ENCODE data around the gene LMF2.

The LMF2 gene

DNA sequence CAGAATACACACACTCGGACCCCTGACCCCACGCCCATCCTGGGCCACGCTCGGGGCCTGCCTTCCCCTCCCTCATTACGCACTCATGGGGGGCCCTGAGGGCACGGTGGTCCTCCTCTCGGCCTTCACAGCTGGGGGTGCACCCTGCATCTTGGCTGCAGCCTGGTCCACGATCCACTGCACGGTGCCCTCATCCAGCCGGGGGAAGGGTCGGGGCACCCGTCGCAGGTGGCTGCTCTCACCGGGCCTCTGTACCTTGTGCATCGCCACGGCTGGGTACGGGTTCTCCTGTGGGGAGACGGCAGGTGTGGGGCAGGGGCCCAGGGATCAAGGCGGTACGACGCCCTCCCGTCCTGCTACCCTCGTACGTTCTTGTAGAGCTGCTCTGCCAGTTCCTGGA, 43.1 kb downstream of the LMF2 start:
- DNase-seq (ENCODE audit: low read depth), result no peak

DNA sequence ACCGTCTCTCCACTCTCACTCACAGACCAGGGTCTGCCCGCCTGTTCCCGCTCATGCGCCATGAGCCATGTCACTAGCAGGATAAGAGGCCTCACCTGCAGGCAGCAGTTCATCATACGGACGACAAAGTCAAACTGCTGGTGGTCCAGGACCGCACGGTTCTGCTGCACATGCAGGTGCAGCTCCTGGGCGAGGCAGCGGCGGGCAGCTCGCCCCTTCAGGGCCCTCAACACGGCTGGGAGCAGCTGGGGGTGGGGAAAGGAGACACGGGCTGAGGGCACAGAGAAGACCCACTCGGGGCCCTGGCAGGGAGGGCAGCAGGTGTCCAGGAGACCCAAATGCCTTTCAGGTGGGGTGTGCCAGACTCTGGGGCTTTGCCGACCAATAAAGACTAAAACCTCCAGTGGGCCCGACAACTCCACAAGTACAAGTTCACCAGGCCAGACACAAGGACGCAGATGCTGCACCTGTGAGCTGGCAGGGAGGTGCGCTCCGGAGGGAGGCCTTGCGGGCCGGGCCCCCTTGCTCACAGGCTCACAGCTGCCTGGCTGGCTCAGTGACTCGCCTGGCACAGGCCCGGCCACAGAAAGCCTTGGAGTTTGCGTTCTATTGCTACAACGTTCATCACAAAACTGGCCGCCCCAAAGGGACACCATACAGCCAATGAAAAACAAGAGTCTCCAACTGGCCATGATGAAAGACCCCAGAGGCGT, 44.2 kb downstream of the LMF2 start:
- no peak for DNase-seq (ENCODE audit: low read depth)

DNA sequence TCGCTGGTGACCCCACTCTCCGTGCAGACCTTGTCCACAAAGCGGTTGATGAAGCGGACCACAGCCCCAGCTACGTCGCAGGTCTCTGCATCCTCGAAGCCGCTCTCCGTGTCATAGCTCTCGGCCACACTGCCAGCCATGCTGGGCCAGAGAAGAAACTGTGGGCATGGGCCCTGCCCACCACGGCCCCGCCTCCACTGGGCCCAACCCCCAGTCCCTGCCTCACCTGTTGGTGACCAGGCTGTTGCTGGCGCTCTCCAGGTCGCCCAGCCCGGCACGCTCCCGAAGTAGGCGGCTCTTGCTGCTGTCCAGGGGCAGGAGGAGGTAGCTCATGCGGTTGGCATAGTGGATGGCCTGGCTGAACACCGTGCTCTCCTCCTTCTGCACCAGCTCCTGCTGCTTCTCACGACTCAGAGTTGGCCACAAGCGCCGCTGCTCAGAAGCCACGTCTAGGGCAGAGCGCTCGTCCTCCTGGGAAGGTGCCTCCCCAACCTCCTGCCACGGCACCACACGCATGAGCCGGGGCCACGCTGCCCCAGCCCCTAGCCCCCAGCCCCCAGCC, 45.4 kb downstream of the LMF2 start:
- DNase-seq (ENCODE audit: low read depth), result no peak

DNA sequence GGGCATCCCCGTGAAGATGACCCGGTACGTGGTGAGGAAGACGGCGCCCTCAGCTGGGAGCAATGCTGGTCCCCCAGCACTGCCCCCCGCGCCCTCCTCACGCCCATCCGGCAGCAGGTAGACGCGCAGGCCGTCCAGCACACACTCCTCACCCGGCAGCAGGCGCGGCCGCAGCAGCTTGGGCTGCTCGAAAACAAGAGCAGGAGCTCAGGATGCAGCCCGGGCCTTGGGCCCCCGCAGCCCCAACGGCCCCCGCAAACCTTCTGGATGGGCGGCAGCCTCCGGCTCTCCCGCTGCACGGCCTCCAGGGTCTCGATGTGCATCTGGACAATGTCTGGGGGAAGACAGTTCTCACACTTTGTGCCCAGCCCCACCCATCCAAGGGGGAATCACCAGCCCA, 46.0 kb downstream of the LMF2 start:
- no peak for DNase-seq (ENCODE audit: low read depth)

DNA sequence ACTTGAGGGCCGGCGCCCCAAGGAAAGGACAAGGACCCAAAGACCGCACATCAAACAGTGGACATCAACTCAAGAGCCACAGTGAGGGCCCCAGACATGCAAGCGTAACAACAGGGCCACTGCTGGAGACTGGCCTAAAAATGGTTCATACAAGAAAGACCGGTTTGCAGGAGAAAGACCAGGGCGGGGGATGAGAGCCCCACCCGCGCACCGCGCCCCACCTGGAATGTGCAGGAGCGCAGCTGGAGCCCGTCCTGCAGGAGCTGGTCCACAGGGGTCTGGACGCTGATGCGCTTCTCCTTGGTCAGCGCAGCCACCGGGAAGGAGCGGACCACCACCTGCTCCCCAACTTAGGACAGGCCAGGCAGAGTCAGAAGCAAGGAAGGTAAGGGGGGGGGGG, 46.6 kb downstream of the LMF2 start:
- no peak for DNase-seq (ENCODE audit: low read depth)

DNA sequence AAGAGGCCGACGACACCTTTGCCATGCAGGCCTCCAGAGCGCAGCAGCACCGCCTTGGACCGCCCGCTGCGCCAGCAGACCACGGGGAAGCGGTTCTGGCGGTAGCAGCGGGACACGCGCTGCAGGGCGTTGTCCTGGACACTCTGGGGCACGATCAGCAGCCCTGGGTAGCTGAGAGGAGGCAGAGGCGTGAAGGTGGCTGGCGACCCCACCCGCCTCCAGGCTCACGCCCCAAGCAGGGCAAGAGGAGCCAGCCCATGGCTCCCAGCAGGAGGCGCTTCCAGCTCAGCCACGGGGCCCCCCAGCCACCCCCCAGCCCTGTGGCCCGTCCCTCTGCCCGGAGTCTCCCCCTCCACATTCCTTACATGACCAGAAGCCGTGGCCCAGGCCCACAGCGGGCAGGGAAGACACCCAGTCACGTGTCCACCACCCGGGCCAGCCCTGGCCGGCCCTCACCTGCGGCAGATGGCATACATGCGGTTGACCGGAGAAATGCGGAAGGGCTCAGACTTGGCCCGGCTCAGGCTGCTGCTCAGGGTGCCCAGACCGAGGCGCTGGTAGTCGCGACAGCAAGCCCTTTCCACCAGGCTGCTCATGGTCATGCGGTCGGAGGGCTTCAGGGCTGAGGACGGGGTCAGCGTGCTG, 47.9 kb downstream of the LMF2 start:
- no peak for DNase-seq (ENCODE audit: low read depth)

DNA sequence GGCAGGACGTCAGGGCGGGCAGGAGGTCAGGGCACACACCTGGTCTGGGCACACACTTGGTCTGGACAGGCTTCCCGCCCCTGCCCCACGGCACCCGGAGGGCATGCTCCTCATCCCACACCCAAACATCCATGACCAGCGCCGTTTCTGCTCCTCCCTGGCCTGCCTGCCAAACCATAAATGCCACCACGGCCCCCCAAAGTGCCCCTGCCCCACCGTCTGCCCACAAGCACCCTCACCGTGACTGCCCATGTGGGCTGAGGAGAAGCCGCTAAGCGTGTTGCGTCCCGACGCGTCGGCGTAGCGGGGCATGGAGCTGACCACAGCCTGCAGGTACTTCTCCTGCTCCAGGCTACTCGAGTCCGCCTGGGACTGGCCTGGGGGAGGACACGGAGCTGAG, 48.5 kb downstream of the LMF2 start:
- DNase-seq (ENCODE audit: low read depth), result no peak

DNA sequence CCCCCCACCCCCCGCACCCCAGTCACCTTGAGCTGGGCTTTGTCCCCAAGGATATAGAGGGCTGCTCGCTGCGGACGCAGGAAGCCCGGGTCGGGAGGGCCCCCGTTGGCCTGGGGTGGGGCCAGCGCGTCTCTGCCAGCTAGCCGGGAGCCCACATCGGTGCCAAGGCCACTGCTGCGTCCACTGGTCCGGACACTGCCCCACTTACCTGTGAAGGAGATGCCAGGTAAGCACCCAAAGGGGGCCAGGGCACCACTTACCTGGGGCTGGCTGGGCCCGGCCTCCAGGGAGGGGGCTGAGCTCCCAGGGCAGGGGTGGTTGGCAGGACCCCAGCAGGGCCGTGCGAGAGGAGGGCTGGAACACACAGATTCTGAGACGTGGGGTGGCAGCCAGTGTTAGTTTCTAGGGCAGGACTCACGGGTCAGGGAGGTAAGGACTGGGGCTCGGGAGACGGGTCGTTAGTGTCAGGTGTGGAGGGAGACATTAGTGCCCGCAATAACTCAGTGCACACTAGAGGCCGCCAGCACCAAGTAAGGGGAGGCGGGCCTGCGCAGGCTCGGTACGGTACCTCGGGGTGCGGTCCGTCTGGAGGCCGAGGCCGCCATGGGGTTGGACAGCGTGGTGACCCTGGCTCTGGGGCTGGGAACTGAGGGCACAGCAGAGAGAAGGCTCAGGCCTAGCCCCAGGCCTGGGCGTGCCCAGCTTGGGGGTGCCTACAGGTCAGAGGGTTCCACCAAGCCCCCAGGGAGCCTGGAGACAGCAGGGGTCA, 50.9 kb downstream of the LMF2 start:
- DNase-seq (ENCODE audit: low read depth), result no peak

DNA sequence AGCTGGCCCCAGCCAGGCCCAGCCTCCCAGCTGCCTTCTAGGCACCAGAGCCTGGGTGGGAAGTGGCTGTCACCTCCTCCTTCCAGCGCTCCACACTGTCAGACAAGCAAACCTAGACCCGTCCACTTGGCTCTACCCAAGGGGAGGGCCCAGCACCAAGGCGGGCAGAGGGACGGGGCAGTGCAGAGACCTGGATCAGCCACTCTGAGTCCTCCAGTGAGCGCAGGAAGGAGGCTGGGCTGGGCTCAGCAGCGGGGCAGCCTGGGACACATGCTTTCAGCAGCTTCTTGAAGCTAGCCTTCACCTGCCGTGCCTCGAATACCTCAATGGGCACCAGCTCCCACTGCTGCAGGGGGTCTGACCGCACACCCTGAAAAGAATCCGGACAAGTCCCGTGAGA, 51.5 kb downstream of the LMF2 start:
- no peak for DNase-seq (ENCODE audit: low read depth)

DNA sequence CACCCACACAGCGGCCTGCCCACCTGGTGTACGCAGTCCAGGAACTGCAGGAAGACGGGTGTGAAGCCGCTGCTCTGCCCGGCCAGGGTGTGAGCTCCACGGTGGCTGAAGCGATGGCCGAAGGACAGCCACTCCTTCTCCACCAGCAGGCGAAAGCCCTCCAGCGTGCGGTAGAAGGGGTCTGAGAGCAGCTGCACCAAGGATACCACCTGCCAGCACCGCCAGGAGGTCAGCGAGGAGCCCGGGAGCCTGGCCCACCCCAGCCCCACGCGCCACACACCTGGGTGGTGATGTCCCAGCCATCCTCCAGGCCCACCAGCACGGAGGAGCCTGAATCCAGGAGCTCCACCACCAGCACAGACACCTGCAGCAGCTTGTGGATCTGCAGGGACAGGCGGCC, 52.3 kb downstream of the LMF2 start:
- no peak for DNase-seq (ENCODE audit: low read depth)

DNA sequence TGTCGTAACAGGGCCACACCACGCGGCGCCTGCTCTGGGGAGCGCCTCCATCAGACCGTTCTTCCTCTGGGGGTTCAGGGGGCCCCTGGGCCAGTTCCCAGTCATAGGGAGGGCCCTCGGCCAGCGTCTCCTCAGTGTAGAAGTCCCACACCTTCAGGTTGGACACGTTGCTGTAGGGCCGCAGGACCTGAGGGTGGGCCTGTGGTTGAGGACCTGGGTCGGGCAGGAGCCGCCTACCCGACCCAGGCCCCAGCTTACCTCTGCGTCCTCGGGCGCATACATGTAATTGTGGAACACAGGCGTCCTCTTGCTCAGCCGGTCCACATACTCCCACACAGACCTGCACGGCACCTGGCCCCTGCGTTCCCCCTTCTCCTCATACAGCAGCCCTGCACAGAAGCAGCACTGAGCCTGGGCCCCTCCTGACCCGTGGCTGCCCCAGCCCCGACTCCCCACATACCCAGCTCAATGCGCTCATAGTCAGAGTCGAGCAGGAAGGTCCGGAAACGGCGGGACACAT, 52.9 kb downstream of the LMF2 start:
- DNase-seq (ENCODE audit: low read depth), result no peak

Measured in amniotic epithelial cell (primary cell).